ENCODE data around the gene ANKK1.

The ANKK1 gene

DNA sequence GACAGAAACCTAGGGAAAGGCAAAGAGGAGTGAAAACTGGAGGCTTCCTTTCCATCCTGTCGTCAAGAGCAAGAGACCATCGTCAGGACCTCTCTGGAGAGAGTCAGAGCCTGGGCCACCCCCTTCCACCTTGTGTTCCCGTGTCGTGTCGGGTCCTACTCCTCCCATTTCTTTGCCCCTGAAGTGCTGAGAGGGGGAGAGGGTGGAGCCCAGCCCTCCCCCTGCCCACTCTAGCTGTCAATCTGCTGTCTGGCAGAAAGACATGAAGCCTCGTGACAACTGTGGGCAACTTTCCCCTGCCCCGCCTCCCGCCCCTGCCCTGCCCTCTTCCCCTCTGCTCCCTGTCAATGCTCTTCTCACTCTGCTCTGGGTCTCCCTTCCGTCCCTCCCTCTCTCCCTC is 20.6 kb downstream of the ANKK1 start:
- DNase-seq (ENCODE audit: low read depth in 2 of 2, low spot score in 1 of 2), result no peak

DNA sequence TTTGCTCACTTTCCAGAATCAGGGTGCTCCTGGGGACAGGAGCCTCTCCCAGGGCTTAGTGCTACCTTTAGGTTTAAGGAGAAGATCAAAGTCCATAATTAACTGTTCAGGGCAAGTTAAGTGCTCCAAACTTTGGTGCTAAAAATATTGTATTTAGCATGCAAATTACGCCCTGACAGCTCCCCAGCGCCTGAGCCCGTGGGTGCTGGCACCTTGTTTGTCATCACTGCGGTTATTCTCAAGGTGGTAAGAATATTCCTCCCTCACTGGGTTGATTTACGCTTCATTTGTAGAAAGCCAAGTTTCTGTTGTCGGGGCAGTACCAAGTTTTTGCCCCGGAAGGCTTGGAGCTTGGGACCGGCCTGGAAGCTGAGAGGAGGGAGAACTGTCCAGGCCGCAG is 21.3 kb downstream of the ANKK1 start:
- DNase-seq (ENCODE audit: low read depth in 2 of 2, low spot score in 1 of 2), result no peak

DNA sequence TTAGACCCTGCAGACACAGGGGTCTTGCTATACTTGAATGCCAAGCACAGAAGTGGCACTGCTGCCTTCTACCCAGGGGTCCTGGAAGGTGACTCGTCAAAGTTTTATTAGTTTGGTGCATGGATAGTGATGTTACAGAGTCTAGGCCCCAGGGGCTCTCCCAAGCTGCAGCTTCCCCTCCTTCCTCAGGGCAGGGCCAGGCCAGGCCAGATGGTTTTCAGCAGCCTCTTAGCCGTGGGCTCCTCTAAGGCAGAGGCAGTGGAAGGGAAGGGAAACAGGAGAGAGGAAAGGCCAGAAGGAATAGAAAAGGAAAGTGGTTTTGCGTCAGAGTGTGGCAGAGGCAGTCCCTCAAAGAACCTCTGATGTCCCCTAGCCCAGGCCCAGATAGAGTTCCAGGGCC is 21.9 kb downstream of the ANKK1 start:
- no peak for DNase-seq (ENCODE audit: low read depth in 2 of 2, low spot score in 1 of 2)

DNA sequence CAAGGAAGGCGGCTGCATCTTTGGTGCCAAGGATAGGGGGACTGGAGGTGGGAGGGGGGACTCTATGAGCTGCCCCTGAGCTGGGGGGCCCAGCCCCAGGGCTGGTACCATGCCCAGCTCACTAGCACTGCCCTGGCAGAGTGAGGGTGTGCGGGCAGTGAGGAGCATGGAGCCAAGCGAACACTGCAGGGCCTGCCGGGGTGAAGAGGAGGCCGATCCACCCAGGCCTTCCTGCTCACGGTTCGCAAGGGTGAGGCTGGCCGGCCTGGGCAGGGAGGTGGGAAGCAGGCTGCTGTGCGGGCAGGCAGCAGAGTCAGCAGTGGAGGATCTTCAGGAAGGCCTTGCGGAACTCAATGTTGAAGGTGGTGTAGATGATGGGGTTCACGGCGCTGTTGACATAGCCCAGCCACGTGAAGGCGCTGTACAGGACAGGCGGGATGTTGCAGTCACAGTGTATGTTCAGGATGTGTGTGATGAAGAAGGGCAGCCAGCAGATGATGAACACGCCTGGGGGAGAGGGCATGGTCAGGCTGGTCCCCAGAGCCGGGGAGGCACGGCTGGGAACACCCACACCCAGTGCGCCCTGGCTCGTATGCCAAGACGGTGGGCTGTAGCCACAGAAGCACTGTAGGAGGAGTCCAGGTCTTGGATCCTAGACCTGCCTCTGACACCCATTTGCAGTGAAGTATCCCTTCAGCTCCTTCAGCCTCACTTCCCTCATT is 23.0 kb downstream of the ANKK1 start:
- DNase-seq (ENCODE audit: low read depth in 2 of 2, low spot score in 1 of 2), result no peak

DNA sequence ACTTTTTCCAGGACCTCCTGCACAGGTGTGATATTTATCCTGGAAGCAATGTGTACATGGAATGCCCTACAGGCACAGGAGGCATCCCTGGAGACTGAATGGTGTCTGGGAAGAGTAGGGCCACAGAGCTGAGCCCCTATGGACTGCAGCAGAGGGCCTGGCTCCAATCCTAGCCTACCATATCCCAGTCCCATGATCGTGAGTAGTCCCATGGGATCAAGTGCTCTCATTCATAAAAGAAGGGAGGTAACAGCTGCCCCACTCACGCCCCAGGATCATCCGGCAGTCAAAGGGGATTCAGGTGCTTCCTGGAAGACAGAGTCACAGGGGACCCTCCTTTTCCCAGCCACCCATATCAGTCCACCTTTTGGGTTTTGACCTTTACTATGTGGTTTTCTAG is 24.0 kb downstream of the ANKK1 start:
- no peak for DNase-seq (ENCODE audit: low read depth in 2 of 2, low spot score in 1 of 2)

DNA sequence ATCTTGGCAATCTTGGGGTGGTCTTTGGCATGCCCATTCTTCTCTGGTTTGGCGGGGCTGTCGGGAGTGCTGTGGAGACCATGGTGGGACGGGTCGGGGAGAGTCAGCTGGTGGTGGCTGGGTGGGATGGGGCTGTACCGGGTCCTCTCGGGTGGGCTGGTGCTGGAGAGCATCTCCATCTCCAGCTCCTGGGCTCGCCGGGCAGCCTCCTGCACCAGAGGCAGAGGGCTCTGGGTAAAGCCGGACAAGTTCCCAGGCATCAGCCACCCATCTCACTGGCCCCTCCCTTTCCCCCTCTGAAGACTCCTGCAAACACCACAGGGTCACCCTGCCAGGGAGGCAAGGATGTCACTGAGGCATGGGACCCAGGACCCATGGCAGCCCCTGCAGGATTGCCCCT is 25.1 kb downstream of the ANKK1 start:
- DNase-seq (ENCODE audit: low read depth in 2 of 2, low spot score in 1 of 2), result no peak

DNA sequence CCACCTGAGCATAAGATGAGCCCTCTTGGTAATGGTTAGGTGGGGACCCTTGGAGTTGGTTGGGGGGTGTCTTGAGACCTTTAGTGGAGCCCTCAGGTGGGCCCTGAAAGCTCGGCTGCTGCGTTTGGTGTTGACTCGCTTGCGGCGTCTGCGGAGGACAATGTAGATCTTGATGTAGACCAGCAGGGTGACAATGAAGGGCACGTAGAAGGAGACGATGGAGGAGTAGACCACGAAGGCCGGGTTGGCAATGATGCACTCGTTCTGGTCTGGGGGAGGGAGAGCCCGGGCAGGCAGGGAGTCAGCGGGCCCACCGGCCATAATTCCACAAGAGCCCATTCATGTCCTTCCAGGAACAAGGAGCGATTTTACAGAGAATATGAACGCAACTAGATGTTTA is 27.8 kb downstream of the ANKK1 start:
- no peak for DNase-seq (ENCODE audit: low read depth in 2 of 2, low spot score in 1 of 2)

DNA sequence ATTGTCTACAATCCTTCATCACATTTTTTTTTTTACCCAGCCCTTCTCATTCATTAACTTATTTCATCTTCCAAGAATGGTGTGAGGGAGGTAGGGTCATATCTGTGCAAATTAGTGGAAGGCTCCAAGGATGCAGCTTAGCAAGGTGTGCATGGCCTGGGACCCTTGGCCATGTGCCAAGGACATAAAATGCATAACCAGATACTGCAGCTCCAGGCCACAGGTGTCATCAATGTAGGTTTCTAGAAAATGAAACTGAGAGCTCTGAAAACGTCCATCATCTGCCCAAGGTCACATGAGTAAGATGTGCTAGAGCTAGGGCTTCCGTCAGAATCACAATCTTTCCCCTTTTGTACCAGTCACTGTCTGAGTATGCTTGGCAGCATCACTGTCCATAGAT is 29.8 kb downstream of the ANKK1 start:
- no peak for DNase-seq (ENCODE audit: low read depth in 2 of 2, low spot score in 1 of 2)

DNA sequence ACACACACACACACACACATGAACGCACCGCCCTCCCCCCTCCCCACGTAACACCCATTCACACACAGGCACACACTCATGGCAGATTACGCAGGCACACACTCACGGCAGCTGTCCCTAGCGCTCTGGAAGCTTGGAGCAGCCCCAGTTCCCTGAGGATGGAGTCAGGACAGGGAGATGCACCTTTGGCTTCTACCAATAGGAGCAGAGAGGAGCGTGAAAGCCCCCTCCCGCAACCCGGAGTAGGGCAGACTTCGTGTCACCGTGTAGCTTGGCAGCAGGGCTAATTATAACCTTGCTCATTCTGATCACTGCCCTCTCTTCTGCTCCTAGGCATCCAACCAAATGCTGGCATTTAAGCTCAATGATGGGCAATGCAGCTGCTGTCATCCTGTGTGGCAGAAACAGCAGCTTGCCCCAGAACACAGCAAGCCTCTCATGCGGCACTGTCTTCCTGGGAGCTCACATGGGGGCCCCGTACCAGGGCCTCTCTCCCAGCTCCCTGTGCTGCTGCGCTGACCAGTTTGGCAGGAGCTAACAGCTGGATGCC is 31.9 kb downstream of the ANKK1 start:
- no peak for DNase-seq (ENCODE audit: low read depth in 2 of 2, low spot score in 1 of 2)

DNA sequence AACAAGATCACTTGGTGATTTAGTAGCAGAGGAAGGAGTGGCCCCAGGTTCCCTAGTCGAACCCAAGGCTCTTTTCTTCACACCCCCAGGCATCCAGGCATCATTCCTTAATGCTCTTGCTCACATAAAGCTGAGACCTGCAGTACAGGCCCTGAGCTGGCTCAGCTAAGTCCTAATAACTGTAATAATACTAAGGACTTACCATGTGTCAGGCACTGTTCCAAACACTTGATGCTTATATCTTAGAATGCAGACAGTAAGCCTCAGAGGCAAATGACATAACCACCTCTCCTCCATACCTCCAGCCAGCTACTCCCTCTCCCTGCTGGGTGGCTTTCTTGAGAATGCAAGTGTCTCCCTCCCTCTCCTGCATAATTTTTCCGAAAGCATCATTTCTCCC is 33.2 kb downstream of the ANKK1 start:
- no peak for DNase-seq (ENCODE audit: low read depth in 2 of 2, low spot score in 1 of 2)

DNA sequence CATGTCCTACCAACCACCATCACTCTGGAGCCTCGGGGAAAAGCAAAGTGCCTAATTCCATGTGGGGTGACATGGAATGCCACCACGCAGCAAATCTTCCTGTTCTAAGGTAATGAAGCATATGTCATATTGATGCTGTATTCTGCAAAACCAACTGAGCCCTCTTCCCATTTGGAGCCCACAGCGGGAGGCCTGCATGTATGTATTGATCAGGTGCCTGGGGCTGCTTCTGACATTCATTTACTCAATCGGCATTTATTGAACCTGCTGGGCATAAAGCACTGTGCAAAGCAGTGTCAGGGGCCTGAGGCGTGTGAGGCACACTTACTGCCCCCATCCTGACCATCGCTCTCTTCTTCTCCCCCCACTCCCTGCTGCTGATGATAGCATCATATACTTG is 39.1 kb downstream of the ANKK1 start:
- no peak for DNase-seq (ENCODE audit: low read depth in 2 of 2, low spot score in 1 of 2)

DNA sequence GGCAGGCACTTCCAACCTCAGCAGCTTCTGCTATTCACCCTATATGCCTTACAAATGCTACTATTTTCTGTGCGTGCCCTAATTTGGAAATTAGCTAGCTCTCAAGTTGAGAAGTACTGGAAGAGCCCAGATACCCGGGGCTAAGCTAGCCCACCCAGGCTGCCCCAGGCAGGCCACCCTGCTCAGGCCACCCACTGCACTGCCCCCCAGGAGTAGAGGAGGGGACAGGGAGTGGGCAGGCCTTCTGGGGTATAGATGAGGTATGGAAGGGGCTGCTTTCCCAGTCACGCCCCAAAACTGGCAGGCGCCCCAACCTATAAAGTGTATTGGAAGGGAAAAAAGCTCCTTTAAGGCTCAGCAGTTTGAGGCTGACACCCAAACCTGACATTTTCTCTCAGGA is 44.2 kb downstream of the ANKK1 start:
- DNase-seq (ENCODE audit: low read depth in 2 of 2, low spot score in 1 of 2), result no peak

DNA sequence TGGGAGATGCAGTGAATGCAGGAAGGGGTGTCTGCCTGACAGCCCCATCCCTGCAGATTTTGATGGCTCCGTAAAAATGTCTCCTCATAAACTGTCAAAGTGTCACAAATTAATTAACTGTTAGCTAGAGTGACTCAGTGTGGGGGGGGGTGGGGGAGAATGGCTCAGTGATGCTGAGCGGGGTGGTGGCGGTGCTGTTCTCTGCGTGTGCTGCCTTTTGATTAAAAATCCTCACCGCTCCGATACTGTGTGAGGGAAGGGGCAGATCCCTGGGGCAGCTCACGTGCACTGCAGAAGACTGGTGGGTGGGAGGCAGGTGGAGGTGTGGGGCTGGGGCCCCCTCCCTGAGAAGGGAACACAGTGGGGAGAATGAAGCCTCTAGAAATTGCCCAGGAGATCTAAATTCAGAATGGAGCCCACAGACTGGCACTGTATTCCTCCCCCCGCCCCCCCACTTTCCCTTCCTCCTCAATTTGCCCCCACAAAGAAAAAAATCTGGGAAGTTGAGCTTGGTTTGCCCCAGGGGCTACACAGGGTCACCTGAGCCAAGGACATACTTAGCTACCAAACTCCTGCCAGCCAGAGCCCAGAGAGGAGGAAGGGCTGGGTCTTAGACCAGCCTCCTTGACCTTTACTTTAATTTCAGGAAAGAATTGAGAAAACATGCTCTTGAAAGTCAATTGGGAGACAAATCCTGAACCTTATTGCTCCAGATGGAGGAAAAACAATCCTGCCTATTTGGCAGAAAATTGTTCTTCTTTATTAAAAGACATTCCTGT is 47.8 kb downstream of the ANKK1 start:
- DNase-seq (ENCODE audit: low read depth in 2 of 2, low spot score in 1 of 2), result no peak

DNA sequence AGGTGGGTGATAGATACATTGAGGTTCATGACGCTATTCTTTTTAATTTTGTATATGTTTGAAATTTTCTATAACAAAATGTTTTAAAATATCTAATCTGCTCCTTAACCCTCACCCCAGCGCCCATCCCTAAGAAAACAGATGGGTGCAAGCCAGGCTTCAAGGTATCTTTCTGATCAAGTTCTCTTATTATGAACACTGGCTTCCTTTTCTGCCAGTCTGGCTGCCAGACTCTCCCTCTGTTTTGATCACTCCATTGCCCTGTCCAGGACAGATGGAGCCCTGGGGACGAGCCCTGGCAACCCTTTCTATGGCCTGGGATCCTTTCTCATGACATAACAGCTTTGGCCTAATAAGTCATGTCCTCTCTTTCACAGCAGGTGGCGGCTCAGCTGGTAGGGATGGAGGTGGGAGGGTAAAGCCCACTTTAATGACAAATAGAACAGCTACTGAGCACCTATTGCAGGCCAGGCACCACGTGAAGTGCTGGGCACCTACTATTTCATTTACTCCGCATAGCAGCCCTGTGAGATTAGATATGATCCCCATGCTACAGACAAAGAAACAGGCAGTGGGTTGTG is 49.2 kb downstream of the ANKK1 start:
- no peak for DNase-seq (ENCODE audit: low read depth in 2 of 2, low spot score in 1 of 2)

DNA sequence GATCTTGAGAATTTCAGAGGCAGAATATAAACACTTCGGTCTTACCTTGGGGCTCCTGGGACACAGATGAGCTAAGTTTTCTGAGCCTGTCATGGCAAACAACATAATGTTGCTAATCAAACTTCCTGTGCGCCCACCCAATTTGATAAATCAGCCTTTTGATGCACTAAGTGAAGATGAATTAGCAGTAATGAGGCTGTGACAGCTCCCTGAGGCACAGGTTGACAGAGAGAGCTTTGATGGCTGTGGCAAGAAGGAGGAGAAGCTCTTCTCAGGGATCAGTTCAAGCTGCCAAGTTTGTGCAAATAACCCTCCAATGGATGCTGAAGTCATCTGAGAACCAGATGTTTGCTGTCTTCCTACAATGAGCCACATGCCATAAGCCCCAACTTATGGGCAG is 53.2 kb downstream of the ANKK1 start:
- no peak for DNase-seq (ENCODE audit: low read depth in 2 of 2, low spot score in 1 of 2)

DNA sequence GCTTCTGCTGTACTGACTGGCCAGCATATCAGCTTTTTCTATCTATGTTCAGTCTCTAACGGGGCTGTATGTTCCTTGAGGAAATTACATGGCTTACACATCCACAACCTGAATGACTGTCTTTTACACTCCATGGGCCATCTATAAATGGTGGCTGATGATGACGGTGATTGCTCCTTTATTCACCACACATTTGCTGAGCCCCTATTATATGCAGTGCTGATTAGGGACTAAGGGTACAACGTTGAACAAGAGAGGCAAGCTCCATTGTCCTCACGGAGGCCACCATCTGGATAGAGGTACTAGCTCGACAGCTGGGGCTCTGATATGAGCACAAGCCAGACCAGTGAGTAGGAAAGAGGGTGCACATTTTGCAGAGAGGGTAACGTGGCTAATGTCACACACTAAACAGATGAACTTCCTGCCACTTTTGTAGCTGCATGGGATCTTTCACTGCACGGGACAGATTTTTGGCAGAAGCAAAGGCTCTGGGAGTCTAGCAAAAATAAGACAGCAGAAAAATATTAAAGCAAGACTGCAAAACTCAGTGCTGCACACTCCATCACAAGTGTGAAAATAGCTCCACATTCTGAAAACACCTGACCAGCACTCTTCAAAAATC is 57.0 kb downstream of the ANKK1 start:
- DNase-seq (ENCODE audit: low read depth in 2 of 2, low spot score in 1 of 2), result no peak

DNA sequence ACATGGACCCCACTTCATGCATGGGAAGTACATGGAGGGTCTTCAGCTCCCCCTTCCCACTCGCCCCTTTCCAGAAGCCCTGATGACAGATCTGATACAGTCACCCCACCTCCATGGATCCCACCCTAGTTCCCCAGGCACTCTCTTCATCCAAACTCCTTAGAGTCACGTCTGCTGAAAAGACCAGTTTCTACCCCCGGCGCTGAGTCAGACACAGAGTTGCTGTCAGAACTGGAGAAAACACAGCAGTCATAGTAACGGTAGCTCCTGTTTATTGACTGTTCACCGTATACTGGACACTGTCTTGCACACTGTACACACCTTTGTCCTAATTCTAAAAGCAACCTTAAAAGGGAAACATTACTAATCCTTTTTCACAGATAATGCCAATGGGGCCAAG is 58.5 kb downstream of the ANKK1 start:
- no peak for DNase-seq (ENCODE audit: low read depth in 2 of 2, low spot score in 1 of 2)

DNA sequence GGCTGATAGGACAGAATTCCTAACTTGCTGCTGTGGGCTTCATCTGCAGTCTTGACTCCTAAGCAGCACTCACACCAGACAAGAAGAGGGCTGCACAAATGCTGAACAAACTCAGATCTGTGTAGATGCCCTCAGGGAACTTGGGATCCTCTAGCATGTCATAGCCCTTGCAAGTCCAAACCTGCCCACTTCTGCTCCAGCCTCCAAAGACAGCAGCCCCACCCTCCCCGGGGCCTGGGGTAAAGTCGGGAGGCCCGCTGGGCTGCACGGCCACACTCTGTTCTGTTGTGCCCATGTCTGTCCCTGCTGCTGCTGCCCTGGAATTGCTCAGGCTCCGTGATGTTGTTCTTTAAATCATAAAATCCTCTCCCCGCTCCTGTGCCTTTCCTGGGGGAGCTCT is 59.4 kb downstream of the ANKK1 start:
- no peak for DNase-seq (ENCODE audit: low read depth in 2 of 2, low spot score in 1 of 2)

DNA sequence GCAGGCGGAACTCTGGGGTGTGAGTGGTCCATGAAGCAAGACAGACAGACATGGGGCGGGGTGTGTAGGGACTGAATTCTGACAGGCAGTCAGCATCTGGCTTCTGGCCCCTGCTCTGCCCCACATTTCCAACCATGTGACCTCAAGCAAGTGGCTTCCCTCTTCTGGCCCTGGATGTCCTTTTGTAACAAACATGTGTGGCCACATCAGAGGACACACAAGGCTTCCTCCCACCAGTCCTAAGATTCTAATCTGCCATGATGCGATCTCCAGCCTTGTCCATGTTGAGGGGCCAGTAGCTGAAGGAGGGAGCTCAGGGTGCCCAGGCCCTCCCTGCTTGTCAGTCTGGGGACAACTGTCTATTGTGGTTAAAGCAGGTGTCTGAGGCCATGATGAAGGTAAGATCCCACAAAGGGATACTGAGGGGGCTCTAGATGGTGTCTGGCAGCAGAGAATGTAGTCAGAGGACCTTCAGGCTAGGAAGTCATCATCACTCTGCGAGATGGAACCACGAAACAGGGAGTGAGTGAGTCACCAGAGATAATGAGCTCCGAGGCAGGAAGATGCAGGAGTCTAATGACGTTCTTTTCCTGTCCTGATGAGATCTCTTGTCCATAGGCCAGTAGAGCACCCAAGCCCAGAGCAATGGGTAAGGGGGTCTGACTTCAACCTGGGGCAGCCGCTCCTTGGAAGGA is 60.2 kb downstream of the ANKK1 start:
- no peak for DNase-seq (ENCODE audit: low read depth in 2 of 2, low spot score in 1 of 2)

DNA sequence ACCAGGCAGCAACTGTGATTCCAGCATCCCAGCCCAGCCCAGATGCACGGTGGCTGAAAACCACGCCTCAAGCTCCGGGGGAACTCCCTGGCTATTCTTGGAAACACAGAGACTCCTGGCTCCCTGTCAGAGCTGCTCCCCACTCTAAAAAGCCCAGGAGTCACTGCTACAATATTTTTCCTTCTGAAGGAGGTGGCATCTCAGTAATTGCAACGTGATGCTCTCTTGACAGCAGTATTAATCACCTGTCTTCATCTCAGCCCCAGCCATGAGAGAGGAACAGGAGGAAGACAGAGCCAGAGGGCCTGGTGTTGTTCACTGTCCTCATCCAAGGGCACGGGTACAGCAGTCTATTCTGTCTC is 60.7 kb downstream of the ANKK1 start:
- no peak for DNase-seq (ENCODE audit: low read depth in 2 of 2, low spot score in 1 of 2)

DNA sequence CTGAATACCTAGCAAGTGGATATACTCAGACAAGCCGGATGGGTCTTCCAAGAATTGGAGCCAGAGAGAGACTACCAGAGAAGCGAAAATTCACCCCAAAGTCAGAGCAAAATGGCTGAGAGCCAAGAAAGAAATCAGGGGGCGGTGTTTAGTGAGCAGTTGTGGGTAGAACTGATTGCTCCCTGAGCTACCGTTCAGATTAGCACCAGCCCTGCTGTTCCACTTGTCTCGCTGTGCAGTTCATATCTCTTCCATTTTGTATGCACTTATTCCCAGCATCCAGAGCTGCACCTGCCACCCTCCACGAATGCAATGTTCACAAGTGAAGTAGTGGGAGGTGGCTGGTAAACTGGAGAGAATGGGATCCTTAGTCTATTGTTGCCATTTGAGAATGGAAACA is 62.2 kb downstream of the ANKK1 start:
- DNase-seq (ENCODE audit: low read depth in 2 of 2, low spot score in 1 of 2), result no peak

Data from stimulated activated CD8-positive, alpha-beta memory T cell treated with anti-CD3 and anti-CD28 coated beads, Interleukin-4, amount 100 ng/mL, for 1 hour (primary cell).